ENCODE results near the gene CZIB. TPM values are rescaled to one million over a fixed set of nuclear protein-coding genes. Genes with fewer than 3 reads are reported as not detected.

Gene CZIB
- total RNA-seq, 1 experiment from 2014 or later = 43.1 TPM

DNA sequence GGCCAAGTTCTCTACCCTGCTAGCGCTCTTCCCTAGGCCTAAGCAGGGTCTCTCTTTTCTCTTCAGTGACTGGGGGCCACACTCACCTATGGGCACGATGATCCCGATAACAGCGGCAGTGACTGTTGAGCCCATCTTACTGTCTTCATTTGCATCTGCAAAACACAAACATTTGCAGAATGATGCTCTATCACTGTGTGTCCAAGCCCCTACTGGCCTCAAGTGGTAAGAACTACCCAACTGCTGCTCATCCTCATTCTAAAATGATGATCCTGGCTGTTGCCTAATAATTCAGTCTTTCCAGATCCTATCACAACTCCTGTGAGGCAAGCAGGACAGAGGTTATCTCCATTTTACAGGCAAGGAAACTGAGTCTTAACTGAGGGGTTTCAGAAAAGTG is 34.6 kb upstream of the CZIB start:
- DNase-seq (ENCODE audit: low read depth, low spot score) = no peak
- peak in 2 of 3 experiments; percentile 12 to 41; a peak in 1 of 6 replicates for TF ChIP-seq CTCF (IDR thresholded peaks at IDR 0.05 in 2 of 3, conservative IDR thresholded peaks at IDR 0.05 in 1 of 3; ENCODE audit: borderline replicate concordance in 1 of 3, insufficient read depth in 1 of 3, low read depth in 2 of 3, low read length in 2 of 3)
- TF ChIP-seq CBX3 (IDR thresholded peaks at IDR 0.05; ENCODE audit: low read depth) = no peak
- Histone ChIP-seq H3K9ac (ENCODE audit: low read length) (no peak overlapping the region), H3K36me3 (ENCODE audit: control insufficient read depth in 1 of 2, insufficient read depth in 2 of 2, low read length in 2 of 2) (peaks cover 36 to 60% of the 10 kb centered on the region in 2 experiments), H3K27ac (ENCODE audit: low read depth, low read length) (no peak overlapping the region), H3K4me2 (ENCODE audit: low read length) (no peak overlapping the region), H2AFZ (ENCODE audit: low read depth, low read length, poor library complexity, severe bottlenecking) (no peak overlapping the region), H3K9me3 (ENCODE audit: control insufficient read depth in 1 of 2, insufficient read depth in 1 of 2, low read depth in 1 of 2, low read length in 2 of 2) (no peaks in the 10 kb centered on the region), H3K79me2 (ENCODE audit: insufficient read depth, low read length) (no peaks in the 10 kb centered on the region), H3K4me1 (ENCODE audit: control insufficient read depth in 1 of 2, insufficient read depth in 2 of 2, low read length in 2 of 2) (no peaks in the 10 kb centered on the region), H4K20me1 (ENCODE audit: insufficient read depth) (no peaks in the 10 kb centered on the region), H3K27me3 (ENCODE audit: insufficient read depth, low read length) (no peaks in the 10 kb centered on the region), H3K4me3 (replicated peaks in 1 of 2; ENCODE audit: low read depth in 1 of 2, low read length in 2 of 2) (no peak overlapping the region), H3K9me2 (ENCODE audit: insufficient read depth) (no peaks in the 10 kb centered on the region)
- POLR2A ChIA-PET = no interaction called here
- RAD21 ChIA-PET (ENCODE audit: low non-redundant PET in 1 of 2, low total read pairs in 2 of 2, uncharacterized antibody in 2 of 2, unreplicated experiment in 2 of 2) = no interaction called here
- ATAC-seq = peak; percentile 63; the same call in 1 of the 2 replicates
- BruUV-seq (replicated peaks) = no TSS peak
- intact Hi-C loops (cut with micrococcal nuclease) = no loop called here
- CTCF ChIA-PET = no interaction called here

DNA sequence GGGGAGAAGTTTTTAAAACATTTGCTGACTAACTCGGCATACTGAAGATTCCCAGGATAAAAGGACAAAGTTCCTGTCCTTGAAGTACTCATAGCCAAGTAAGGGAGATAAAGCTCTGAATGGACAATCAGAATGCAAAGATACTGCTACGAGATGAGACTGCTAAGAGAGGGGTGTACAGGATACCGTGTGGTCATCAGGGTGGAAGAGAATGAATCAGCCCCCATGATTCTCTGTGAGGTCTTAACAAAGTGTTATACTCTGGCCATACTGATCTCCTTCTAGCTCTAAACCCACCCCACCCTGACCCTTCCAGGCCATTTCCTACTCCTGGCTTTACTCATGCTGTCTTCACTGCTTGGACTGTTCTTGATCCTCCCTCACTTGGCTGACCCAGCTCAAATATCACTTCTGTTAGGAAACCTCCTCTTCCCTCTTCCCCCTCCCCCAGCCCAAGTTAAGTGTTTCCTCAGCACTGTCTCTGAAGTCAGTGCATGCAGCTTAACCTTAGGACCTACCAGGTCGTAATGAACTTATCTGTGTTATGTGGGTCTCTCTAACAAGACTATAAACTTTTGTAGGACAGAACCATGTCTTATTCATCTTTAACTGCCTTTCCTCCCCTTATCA is 33.7 kb upstream of the CZIB start:
- H3K4me2 ChIP-seq (ENCODE audit: low read length) = no peak overlapping the region
- no peaks in the 10 kb centered on the region for H4K20me1 ChIP-seq (ENCODE audit: insufficient read depth)
- H3K9me3 ChIP-seq (ENCODE audit: control insufficient read depth in 1 of 2, insufficient read depth in 1 of 2, low read depth in 1 of 2, low read length in 2 of 2) = no peaks in the 10 kb centered on the region
- no peak overlapping the region for H3K9ac ChIP-seq (ENCODE audit: low read length)
- DNase-seq (ENCODE audit: low read depth, low spot score) = no peak
- H3K79me2 ChIP-seq (ENCODE audit: insufficient read depth, low read length) = no peaks in the 10 kb centered on the region
- H2AFZ ChIP-seq (ENCODE audit: low read depth, low read length, poor library complexity, severe bottlenecking) = no peak overlapping the region
- intact Hi-C loops (cut with micrococcal nuclease) = no loop called here
- peaks cover 41 to 63% of the 10 kb centered on the region in 2 experiments for H3K36me3 ChIP-seq (ENCODE audit: control insufficient read depth in 1 of 2, insufficient read depth in 2 of 2, low read length in 2 of 2)
- no peaks in the 10 kb centered on the region for H3K4me1 ChIP-seq (ENCODE audit: control insufficient read depth in 1 of 2, insufficient read depth in 2 of 2, low read length in 2 of 2)
- BruUV-seq (replicated peaks) = no TSS peak
- ChIA-PET CTCF (no interaction called here), RAD21 (ENCODE audit: low non-redundant PET in 1 of 2, low total read pairs in 2 of 2, uncharacterized antibody in 2 of 2, unreplicated experiment in 2 of 2) (no interaction called here), POLR2A (no interaction called here)
- H3K27ac ChIP-seq (ENCODE audit: low read depth, low read length) = no peak overlapping the region
- H3K9me2 ChIP-seq (ENCODE audit: insufficient read depth) = no peaks in the 10 kb centered on the region
- no peak for ATAC-seq
- no peaks in the 10 kb centered on the region for H3K27me3 ChIP-seq (ENCODE audit: insufficient read depth, low read length)
- no peak overlapping the region for H3K4me3 ChIP-seq (replicated peaks in 1 of 2; ENCODE audit: low read depth in 1 of 2, low read length in 2 of 2)
- TF ChIP-seq CTCF (IDR thresholded peaks at IDR 0.05 in 2 of 3, conservative IDR thresholded peaks at IDR 0.05 in 1 of 3; ENCODE audit: borderline replicate concordance in 1 of 3, insufficient read depth in 1 of 3, low read depth in 2 of 3, low read length in 2 of 3) (no peak), EZH2phosphoT487 (IDR thresholded peaks at IDR 0.05; ENCODE audit: borderline replicate concordance) (no peak), ZNF274 (IDR thresholded peaks at IDR 0.05; ENCODE audit: low read depth, low read length) (no peak), SP1 (IDR thresholded peaks at IDR 0.05; ENCODE audit: low read depth) (no peak), TCF7L2 (IDR thresholded peaks at IDR 0.05; ENCODE audit: borderline replicate concordance, extremely low read depth, insufficient read depth, insufficient read length) (no peak), ZFX (IDR thresholded peaks at IDR 0.05) (no peak), SRF (IDR thresholded peaks at IDR 0.05; ENCODE audit: low read depth) (no peak)
- TF ChIP-seq, protein P1, sequence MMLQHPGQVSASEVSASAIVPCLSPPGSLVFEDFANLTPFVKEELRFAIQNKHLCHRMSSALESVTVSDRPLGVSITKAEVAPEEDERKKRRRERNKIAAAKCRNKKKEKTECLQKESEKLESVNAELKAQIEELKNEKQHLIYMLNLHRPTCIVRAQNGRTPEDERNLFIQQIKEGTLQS (IDR thresholded peaks at IDR 0.05) = no peak
- TF ChIP-seq, protein P2, sequence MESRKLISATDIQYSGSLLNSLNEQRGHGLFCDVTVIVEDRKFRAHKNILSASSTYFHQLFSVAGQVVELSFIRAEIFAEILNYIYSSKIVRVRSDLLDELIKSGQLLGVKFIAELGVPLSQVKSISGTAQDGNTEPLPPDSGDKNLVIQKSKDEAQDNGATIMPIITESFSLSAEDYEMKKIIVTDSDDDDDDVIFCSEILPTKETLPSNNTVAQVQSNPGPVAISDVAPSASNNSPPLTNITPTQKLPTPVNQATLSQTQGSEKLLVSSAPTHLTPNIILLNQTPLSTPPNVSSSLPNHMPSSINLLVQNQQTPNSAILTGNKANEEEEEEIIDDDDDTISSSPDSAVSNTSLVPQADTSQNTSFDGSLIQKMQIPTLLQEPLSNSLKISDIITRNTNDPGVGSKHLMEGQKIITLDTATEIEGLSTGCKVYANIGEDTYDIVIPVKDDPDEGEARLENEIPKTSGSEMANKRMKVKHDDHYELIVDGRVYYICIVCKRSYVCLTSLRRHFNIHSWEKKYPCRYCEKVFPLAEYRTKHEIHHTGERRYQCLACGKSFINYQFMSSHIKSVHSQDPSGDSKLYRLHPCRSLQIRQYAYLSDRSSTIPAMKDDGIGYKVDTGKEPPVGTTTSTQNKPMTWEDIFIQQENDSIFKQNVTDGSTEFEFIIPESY (IDR thresholded peaks at IDR 0.05; ENCODE audit: extremely low read depth, insufficient replicate concordance, low read length) = no peak

Data from HCT116 (cell line).